ENCODE data around the gene RNF31.

The RNF31 gene

GRCh38 chr14:24183014-24183481, 35.8 kb downstream of the RNF31 start:
- TF ChIP-seq CTCF (IDR thresholded peaks at IDR 0.05; ENCODE audit: low read length) (no peak), EZH2 (IDR thresholded peaks at IDR 0.05; ENCODE audit: borderline replicate concordance, low read length) (no peak)
- Histone ChIP-seq H3K9me2 (ENCODE audit: low read depth, low read length) (no peaks in the 10 kb centered on the region), H3K36me3 (ENCODE audit: insufficient read depth, low read length) (peaks cover 89% of the 10 kb centered on the region), H3K79me2 (ENCODE audit: insufficient read depth, low read length) (no peaks in the 10 kb centered on the region), H3F3A (ENCODE audit: insufficient read depth, low read length) (no peaks in the 10 kb centered on the region), H2AFZ (ENCODE audit: low read length) (no peak overlapping the region), H3K27me3 (ENCODE audit: insufficient read depth, low read length) (no peaks in the 10 kb centered on the region), H3K9ac (ENCODE audit: low read length) (no peak overlapping the region), H3K9me3 (ENCODE audit: low read length) (no peaks in the 10 kb centered on the region), H3K4me1 (ENCODE audit: insufficient read depth, low read length, severe bottlenecking) (peaks cover 9% of the 10 kb centered on the region), H3K4me3 (ENCODE audit: low read depth, low read length, poor library complexity, severe bottlenecking) (no peak overlapping the region), H3K4me2 (ENCODE audit: low read length) (no peak overlapping the region), H4K20me1 (ENCODE audit: insufficient read depth, low read length) (no peaks in the 10 kb centered on the region), H3K27ac (ENCODE audit: low read depth, low read length, poor library complexity, severe bottlenecking) (no peak overlapping the region)

DNA sequence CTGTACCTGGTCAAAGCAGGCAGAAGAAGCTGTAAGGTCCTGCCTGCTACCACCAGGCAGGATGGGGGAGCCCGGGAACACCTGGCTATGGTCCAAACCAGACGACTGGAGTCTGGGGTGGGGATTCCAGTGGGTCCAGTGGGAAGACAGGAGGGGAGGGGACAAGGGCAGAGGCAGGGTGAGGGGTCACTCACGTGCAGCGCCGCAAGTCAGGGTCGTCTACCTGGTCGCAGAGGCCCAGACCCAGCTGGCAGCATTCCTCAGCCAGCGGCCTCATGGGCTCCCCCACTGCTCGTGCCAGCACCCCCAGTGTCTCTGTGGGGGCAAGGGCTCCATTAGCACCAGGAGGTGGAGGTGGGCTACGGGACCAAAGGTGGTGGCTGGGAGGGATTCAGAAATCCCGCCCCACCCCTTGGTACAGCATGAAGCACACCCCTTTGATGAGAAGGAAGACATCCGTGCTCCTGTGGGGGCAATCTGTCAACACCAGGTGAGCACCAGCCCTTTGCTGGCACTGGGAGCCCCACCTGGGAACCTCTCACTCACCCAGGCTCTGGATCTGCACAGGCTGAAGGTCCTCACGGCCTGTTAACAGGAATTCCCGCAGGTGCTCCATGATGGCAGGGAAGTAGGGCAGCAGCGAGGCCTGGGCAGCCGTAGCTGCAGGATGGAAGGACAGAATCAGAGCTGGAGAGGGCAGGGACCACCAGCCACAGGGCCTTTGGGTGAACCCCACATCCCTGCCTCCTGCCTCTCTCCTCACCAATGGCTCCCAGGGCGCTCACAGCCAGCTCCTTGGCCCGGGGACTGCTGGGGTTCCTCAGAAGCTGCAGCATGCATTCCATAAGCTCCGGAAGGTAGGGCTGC, 37.0 kb downstream of the RNF31 start:
- H3K4me2 ChIP-seq (ENCODE audit: low read length): no peak overlapping the region
- no peak overlapping the region for H3K4me3 ChIP-seq (ENCODE audit: low read depth, low read length, poor library complexity, severe bottlenecking)
- H4K20me1 ChIP-seq (ENCODE audit: insufficient read depth, low read length): no peaks in the 10 kb centered on the region
- no peaks in the 10 kb centered on the region for H3F3A ChIP-seq (ENCODE audit: insufficient read depth, low read length)
- H3K79me2 ChIP-seq (ENCODE audit: insufficient read depth, low read length): no peaks in the 10 kb centered on the region
- peaks cover 76% of the 10 kb centered on the region for H3K36me3 ChIP-seq (ENCODE audit: insufficient read depth, low read length)
- TF ChIP-seq CTCF (IDR thresholded peaks at IDR 0.05; ENCODE audit: low read length) (no peak), EZH2 (IDR thresholded peaks at IDR 0.05; ENCODE audit: borderline replicate concordance, low read length) (no peak)
- H3K27ac ChIP-seq (ENCODE audit: low read depth, low read length, poor library complexity, severe bottlenecking): no peak overlapping the region
- peaks cover 15% of the 10 kb centered on the region for H3K4me1 ChIP-seq (ENCODE audit: insufficient read depth, low read length, severe bottlenecking)
- no peaks in the 10 kb centered on the region for H3K9me3 ChIP-seq (ENCODE audit: low read length)
- H2AFZ ChIP-seq (ENCODE audit: low read length): no peak overlapping the region
- H3K9me2 ChIP-seq (ENCODE audit: low read depth, low read length): no peaks in the 10 kb centered on the region
- H3K27me3 ChIP-seq (ENCODE audit: insufficient read depth, low read length): no peaks in the 10 kb centered on the region
- H3K9ac ChIP-seq (ENCODE audit: low read length): no peak overlapping the region

DNA sequence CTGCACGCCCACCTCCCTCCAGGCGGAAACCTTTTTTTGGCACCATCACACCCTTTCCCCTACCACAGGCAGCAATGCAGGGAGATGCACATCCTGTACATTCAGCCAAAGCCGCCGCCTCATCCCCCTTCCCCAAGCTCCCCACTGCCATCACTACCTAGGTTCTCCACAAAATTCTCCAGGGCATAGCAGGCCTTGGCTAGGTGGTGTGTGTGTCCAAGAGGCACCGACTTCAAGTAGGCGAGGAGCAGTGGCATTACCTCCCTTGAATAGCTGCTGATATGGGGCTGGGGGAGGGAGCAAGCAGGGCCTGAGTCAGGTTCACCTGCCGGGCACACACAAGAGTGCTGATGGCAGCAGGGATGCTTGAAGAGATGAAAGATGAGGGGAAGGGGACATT, 37.7 kb downstream of the RNF31 start:
- Histone ChIP-seq H3K9me3 (ENCODE audit: low read length) (no peaks in the 10 kb centered on the region), H3K36me3 (ENCODE audit: insufficient read depth, low read length) (peaks cover 70% of the 10 kb centered on the region), H3K4me1 (ENCODE audit: insufficient read depth, low read length, severe bottlenecking) (peaks cover 19% of the 10 kb centered on the region), H2AFZ (ENCODE audit: low read length) (no peak overlapping the region), H3F3A (ENCODE audit: insufficient read depth, low read length) (no peaks in the 10 kb centered on the region), H3K27ac (ENCODE audit: low read depth, low read length, poor library complexity, severe bottlenecking) (no peak overlapping the region), H3K9me2 (ENCODE audit: low read depth, low read length) (no peaks in the 10 kb centered on the region), H3K79me2 (ENCODE audit: insufficient read depth, low read length) (no peaks in the 10 kb centered on the region), H3K4me2 (ENCODE audit: low read length) (no peak overlapping the region), H3K9ac (ENCODE audit: low read length) (no peak overlapping the region), H3K4me3 (ENCODE audit: low read depth, low read length, poor library complexity, severe bottlenecking) (no peak overlapping the region), H3K27me3 (ENCODE audit: insufficient read depth, low read length) (no peaks in the 10 kb centered on the region), H4K20me1 (ENCODE audit: insufficient read depth, low read length) (no peaks in the 10 kb centered on the region)
- TF ChIP-seq EZH2 (IDR thresholded peaks at IDR 0.05; ENCODE audit: borderline replicate concordance, low read length): no peak
